Jurkat, Clone E6-1 (cell line): ENCODE data around the gene HERPUD1.

ENCODE experiments used
- DNase-seq: peaks from one replicate; pipeline ENCODE4 v3.0.0-alpha.2; 2011; ENCODE audit warnings: low read depth, low spot score
- H3K4me3 ChIP-seq: 2 replicates; pipeline ENCODE4 v1.5.1; 2011; ENCODE audit warnings: mild to moderate bottlenecking, low read length, control low read depth, moderate library complexity

HERPUD1 gene

DNA sequence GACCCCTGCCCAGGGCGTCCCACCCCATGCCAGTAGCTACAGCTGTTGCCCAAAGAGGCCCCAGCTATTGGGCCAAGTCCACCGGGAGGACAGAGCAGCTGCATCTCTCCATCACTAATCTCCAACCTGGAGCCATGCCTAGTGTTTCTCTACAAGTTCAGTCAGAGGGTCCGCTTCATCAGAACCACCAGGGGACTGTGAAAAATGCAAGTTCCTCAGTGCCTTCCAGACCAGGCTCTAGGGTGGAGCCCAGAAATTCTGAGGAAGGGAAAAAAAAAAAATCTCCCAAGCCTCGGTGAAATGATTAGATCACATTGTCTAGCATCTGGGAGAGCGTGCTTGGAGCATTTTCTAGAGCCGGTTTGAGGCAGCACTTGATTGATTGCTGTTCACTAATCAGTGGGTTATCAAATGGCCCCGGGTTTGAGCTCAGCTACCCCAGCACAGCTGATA lies 22.4 kb upstream of the HERPUD1 start:
- H3K4me3 ChIP-seq, result no peak overlapping the region
- DNase-seq, result no peak

DNA sequence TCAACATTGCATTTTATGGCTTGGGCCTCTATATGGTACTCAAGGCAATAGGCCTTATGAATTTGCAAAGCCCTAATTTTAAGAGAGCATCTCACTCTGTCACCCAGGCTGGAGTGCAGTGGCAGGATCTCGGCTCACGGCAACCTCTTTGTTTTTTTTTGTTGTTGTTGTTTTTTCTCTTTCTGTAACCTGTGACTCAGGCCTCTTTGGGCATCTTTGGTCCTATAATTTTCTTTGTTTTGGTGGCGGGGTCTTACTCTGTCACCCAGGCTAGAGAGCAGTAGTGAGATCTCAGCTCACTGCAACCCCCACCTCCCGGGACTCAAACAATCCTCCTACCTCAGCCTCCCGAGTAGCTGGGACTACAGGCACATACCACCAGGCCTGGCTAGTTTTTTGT lies 21.8 kb upstream of the HERPUD1 start:
- DNase-seq, result no peak
- H3K4me3 ChIP-seq, result no peak overlapping the region

DNA sequence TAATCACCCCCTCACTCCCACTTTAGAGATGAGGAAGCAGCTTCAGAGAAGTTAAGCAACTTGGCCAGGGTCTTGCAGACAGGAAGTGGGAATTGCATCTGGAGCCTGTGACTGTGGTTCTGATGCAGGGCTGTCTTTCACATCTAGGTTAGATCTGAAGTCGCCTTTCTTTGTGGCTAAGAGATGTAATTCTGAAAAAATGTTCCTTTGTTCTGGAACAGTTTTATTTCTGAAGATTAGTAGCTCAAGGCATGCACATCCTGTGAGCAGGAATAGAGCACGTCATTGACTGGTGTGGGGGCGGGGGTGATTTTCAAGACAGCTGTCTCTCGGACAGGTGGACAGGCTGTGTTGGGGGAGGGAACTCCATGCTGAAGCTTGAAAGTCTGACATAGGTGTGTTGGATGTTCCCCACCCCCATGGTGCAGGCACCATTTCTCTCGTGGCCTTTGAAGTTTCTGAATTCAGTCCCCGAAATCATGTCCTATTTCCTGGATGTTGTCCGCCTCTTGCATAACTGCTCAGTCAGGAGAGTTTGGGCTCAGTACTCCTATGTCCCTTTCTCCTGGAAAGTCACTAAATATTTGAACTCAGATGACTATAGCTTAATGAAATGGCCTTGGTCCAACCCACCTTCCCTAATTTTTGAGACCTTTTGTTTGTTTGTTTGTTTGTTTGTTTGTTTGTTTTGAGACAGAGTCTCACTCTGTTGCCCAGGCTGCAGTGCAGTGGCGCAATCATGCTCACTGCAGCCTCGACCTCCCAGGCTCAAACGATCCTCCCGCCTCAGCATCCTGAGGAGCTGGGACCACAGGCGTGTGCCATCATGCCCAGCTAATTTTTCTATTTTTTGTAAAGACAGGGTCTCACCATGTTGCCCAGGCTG lies 21.0 kb upstream of the HERPUD1 start:
- no peak overlapping the region for H3K4me3 ChIP-seq
- DNase-seq, result peak; percentile 70

DNA sequence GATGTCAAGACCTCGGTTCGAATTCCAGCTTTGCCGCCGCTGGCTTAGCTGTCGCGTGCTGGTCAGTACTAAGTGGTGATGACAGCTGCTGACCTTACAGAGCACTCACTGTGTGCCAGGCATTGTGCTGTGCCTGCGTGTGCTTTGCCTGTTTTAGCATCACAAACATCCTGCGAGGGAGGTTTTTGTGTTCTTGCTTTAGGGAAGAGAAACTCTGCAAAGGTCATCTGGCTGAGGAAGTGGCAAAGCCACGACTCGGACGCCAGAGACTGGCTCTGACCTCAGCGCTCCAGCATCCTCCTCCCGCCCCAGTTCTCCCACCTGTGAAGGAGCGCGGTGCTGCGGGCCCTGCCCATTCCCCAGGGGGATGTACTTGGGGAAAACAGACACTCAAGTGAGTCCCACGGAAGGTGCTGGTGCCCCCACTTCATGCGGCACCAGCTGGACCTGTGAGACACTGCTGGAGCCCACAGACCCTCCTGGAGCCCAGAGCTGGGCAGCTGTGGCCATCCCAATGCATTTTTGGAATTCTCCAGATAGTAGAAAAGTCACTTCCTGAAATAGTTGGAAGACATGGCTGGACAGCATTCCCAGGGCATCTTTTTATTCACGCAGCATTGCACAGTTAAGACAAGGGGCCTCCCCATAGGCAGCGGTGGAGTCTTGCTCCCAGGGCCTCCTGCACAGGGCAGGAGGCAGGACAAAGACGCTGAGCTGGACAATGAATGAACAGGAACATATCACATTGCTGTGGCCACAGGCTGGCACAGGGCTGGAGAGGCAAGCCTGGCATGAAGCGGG lies 20.0 kb upstream of the HERPUD1 start:
- H3K4me3 ChIP-seq, result no peak overlapping the region
- no peak for DNase-seq

DNA sequence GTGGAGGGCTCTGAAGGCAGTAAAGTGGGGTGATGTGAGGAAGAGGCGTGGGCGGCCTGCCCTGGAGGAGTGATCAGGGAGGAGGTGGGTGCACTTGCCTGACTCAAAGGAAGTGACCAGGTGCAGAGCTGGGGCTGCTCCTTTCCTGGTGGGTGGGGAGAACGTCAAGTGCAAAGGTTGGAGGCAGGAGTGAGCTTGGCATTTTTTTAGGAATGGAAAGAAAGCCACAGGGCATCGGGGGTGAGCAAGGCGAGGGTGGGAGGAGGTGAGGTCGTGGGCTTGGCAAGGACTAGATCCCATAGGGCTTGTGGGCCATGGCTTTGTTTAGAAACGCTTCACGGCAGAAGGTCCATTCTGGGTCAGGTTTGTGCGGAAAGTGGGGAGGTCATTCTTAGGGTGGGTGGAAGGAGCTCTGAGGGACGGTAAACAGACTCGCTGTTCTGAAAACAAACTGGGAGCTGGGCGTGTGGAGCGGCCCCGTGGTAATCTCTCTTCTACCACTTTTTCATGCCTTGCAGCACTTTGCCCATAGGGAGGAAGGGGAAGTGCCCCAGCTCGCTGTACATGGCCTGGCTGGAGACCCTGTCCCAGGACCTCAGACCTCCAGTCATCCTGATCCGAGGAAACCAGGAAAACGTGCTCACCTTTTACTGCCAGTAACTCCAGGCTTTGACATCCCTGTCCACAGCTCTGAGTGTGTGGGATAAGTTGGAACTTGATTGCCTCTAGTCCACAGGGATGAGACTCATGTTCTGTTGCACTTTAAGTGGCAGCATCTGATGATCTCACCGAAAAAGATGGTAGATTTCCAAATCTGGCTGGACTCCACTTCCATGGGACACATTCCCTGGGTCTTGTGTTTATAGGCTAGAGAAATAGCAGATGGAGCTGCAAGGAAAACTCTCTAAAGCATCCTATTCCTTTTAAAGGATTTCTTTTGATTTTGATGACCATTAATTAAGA lies 18.9 kb upstream of the HERPUD1 start:
- no peak overlapping the region for H3K4me3 ChIP-seq
- no peak for DNase-seq

DNA sequence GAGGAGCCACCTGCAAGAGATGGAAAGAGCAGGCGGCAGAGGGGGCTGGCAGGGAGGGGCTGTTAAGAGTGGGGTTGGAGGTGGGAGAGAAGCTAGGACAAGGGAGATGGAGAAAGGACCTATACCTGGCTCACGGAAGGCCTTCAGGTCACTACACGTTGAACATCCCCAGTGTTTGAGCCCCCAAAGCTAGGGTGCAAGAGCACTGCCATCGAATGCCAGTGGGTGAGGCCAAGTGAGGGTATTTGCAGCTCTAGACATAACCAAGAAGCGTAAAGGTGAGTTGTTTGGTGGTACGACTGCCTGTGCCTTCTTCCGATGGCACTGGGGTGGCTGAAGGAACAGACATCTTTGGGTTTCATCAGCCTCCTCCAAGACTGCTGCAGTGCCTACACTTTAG lies 17.0 kb upstream of the HERPUD1 start:
- no peak for DNase-seq
- no peak overlapping the region for H3K4me3 ChIP-seq

DNA sequence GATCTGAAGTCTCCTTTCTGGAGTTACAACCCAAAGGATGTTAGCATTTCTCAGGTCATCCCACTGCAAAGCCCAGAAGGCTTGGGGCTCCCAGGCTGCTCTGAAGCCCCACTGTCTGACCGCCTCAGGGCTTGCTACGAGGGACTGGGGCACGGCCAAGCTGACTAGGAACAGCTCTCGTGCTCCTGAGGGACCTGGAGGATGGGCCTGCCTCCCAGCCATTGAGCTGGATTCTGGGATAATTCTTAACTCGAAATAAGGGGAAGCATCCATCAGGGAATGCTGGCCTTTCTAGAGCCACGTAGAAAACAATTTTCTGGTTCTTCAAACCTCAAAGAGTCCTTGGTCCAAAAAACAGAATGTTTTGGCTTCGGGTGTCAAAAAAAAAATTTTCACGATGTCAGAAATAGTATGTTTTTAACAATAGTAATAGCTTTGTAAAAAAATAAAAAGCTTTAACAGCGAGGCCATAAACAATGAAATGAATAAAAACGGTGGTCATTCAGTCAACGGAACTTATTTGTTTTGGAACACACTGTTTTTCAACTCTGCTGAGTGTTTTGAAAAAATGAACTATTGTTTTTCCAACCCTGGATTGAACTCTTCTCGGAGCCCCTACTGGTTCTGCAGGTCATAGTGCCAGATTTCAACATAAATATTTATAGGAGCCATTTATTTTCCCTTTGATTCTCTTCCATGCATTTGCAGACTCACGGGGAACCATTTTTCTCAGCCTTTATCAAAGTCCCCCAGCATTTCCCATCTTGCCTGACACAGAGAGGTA lies 16.4 kb upstream of the HERPUD1 start:
- no peak overlapping the region for H3K4me3 ChIP-seq

DNA sequence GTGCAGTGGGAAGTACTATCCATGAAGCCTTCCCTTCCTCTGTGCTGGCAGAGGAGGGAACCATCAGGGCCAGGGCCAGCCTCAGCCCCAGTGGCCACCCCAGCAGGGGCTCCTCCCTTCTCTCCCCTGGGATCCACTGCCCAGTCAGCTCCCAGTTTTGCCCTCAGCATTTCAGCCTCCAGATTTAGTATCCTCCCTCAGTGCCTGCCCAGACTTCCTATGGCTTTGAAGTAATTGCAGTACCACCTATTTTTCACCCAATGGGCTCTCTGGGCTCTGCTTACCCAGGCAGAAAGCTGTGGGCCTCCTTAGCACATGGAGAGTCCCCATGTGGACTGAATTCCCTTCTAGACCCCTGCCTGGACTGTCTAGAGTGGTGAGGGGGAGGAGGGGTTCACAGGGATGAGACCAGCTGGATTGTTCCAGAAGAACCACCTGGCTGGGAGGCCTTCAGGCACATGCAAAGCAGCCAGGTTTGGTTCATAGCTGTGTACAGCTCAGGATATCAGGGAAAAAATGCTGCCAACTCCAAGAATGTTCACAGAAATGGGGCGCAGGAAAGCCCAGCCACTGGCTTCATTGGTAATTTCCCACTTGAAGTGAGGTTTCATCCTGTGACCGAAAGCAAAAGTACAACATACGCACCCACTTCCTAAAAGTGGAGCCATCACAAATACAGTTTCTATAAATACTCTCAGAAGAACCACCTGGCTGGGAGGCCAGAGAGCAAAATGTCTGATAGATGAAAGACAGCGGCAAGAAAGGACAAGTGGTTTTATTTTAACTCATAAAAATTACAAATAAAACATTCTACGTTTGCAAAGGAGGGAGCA lies 15.2 kb upstream of the HERPUD1 start:
- DNase-seq, result peak; percentile 47
- H3K4me3 ChIP-seq, result no peak overlapping the region

More for the DNA sequence above, 16.4 kb upstream of the HERPUD1 start:
- no peak for DNase-seq

DNA sequence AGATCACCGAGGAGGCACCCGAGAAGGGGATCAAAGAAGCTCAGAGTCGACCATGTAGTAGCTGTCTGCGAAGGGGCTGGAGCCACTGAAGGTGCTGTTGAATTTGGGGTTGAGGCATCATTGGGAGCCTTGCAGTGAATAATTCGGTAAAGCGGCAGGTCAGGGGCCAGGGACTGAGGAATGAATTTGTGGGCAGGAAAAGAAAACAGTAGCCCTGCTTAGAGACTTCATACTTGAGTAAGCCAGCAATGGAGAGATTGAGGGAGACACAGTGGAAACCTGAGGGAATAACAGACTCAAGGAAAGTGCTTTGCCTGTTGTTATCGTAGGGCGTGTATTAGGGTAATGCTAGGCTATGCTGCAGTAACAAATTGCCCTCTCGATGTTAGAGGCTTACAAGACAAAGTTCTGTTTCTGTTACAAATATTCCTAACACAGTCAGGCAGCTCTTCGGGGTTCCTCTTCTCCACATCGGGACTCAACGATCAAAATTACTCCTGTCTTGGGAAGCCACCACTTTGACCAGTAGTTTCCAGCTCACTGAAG lies 13.4 kb upstream of the HERPUD1 start:
- DNase-seq, result no peak
- no peak overlapping the region for H3K4me3 ChIP-seq

DNA sequence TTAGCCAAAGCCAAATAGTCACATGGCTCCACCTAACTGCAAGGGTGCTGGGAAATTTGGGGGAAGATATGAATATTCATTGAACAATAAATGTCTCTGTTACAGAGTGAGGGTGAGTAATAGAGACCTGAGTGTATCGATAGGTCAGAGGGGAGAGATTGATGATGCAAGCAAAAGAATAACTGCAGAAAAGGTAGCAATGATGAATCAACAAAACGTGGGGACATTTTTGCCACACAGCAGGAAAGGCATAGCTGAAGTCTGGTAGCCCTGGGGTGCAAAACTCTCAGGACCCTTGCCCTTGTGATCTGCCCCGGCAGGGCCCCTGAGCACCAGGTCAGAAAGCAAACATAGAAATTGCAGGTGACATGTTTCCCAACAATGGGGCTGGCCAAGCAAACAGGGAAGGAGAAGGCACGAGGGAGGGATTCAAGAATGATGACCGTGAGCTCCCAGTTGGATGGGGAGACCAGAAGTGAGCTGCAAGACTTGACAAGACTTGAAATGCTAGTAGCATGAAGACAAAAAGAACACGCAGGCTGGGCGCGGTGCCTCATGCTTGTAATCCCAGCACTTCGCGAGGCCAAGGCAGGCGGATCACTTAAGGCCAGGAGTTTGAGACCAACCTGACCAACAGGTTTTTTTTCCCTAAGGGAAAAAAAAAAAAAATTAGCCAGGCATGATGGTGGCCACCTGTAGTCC lies 12.7 kb upstream of the HERPUD1 start:
- DNase-seq, result no peak
- no peak overlapping the region for H3K4me3 ChIP-seq

DNA sequence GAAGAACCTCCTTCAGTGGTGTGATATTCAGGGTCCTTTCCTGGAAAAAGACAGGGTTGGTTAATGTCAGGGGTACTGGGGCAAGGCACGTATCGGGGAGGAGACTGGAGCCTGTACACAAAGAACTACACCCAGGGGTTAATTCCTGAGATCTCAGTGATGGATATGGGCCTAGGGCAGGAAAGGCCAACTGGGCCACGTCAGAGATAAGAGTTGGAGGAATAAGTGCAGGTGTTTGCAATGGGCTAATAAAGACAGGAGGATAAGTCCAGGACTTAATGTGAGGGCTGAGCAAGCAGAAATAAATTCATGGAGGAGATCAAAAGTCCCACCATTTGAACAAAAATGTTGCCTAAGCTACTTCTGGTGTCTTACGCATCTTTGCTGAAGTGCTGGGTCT lies 10.4 kb upstream of the HERPUD1 start:
- DNase-seq, result no peak
- no peak overlapping the region for H3K4me3 ChIP-seq

DNA sequence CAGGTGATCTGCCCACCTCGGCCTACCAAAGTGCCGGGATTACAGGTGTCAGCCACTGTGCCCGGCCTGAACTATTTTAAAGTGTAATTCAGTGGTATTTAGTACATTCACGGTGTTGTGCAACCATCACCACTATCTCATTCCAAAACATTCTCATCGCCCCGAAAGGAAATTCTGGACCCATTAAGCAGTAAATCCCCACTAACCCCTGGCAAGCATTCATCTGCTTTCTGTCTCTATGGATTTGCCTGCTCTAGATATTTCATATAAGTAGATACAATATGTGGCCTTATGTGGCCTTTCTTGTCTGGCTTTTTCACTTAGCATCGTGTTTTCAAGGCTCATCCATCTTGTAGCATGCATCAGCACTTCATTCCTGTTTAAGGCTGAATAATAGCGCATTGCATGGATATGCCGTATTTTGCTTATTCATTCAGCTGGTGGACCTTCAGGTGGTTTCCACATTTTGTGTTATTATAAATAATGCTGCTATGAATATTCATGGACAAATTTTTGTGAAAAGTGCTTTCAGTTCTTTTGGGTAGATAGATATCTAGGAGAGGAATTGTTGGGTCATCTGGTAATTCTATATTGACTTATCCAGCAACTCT lies 8.4 kb upstream of the HERPUD1 start:
- DNase-seq, result no peak
- no peak overlapping the region for H3K4me3 ChIP-seq

DNA sequence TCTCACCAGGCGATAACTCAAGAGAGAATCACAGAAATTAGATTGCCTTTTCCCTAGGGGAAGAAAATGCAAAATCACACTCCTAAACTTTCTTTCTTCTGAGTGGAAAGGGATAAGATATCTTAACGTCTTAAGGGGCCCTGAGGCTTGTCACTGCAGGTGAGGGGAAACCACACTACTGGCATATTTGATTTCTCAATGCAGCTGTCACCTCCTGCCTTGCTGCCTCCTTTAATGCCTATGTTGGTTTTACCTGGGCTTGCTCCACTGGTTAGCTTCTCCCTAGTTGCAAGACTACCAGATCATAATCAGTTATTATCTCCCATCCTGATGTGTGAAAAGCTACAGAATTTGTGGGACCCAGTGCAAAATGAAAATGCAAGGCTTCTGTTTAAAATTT lies 4.5 kb upstream of the HERPUD1 start:
- no peak overlapping the region for H3K4me3 ChIP-seq
- DNase-seq, result peak; percentile 83

DNA sequence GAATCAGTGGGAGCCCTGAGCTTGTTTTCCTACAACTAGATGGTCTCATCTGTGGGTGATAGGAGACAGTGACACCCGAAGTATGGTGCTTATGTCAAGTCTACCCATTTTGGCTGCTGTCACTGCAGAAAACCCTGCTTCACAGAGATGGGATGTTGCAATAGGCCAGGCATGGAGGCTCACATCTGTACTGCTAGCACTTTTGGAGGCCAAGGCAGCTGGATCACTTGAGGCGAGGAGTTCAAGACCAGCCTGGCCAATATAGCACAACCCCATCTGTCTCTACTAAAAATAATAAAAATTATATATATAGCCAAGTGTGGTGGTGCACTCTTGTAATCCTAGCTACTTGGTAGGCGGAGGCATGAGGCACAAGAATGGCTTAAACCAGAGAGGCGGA lies 2.3 kb upstream of the HERPUD1 start:
- H3K4me3 ChIP-seq, result no peak overlapping the region
- no peak for DNase-seq

DNA sequence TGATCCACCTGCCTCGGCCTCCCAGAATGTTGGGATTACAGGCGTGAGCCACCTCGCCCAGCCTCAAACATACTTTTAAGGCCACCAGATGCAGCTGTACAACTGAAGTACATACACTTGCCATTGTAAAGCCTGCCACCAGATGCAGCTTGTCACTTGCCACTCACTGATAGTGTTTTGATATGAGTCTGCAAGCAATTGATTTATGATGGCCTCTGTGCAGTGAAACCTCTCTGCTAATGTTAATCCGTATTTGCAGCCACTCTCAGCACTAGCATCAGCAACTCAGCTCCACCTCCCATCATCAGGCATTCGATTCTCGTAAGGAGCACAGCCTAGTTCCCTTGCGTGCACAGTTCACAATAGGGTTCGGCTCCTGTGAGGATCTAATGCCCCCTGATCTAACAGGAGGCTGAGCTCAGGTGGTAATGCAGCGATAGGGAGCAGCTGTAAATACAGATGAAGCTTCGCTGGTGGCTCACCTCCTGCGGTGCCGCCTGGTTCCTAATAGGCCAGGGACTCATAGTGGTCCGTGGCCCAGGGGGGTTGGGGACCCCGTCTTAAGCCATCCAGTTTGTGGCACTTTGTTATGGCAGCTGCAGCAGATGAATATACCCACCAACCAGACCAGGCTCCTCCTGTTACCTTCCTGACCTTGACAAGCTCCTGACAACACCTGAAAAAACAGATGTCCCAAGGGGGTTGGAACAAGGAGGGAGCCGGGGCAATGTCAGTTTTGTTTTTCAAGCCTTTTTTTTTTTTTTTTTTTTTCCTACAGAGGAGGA lies 1.3 kb upstream of the HERPUD1 start:
- no peak overlapping the region; the same call in 1 of the 2 replicates for H3K4me3 ChIP-seq

More for the DNA sequence above, 1.3 kb upstream of the HERPUD1 start:
- DNase-seq, result no peak
